Right lobe of liver (tissue), 6 donors: ENCODE results near the gene VDAC1. TPM values are rescaled to one million over a fixed set of nuclear protein-coding genes. Genes with fewer than 3 reads are reported as not detected.

Experiments
- ATAC-seq, 4 donors: fragments of 200-7000 bp; cut with Tn5 transposase; one replicate each; pipeline ENCODE4 v1.9.1; 2020; ENCODE audit warnings: mild to moderate bottlenecking in 4 of 4, moderate library complexity in 4 of 4
- DNase-seq, 3 donors: peaks; one replicate each; pipeline ENCODE4 v3.0.0-alpha.2; 2020
- H3K27ac ChIP-seq, 3 donors: fragments of 200-600 bp; one replicate each; pipeline ENCODE4 v1.8.0; 2022
- H3K27me3 ChIP-seq, 2 donors: fragments of 200-600 bp; one replicate each; pipeline ENCODE4 v1.8.0; 2022
- H3K36me3 ChIP-seq, 4 donors: fragments of 200-600 bp; sonication (generic) in 1 of 4; one replicate each; pipeline versions ENCODE4 v1.5.1 to v1.8.0; 2017 to 2022; ENCODE audit warnings: control low read depth in 1 of 4
- H3K4me1 ChIP-seq, 4 donors: fragments of 200-600 bp; sonication (generic) in 1 of 4; one replicate each; pipeline versions ENCODE4 v1.5.1 to v1.8.0; 2017 to 2022; ENCODE audit warnings: control low read depth in 1 of 4
- H3K4me3 ChIP-seq, 3 donors: fragments of 200-600 bp; one replicate each; pipeline ENCODE4 v1.8.0; 2022
- H3K9me3 ChIP-seq, 4 donors: fragments of 200-600 bp; sonication (generic) in 1 of 4; one replicate each; pipeline versions ENCODE4 v1.5.1 to v1.8.0; 2017 to 2022; ENCODE audit warnings: control low read depth in 1 of 4
- POLR2A ChIP-seq: fragments of 450-650 bp; IDR thresholded peaks from one replicate; pipeline ENCODE4 v1.6.1; 2017; ENCODE audit warnings: antibody characterized with exemption, mild to moderate bottlenecking
- WGBS: methylation state at CpG from one replicate; pipeline ENCODE4 v1.1.6; 2018; ENCODE audit warnings: low coverage, low lambda C conversion rate; ENCODE audit not compliant: insufficient coverage; ENCODE audit errors: missing lambda C conversion rate; 5-methylcytosine and 5-hydroxymethylcytosine counted together
- intact Hi-C, 2 donors: fragments of 100-400 bp; cut with DNase I; formaldehyde crosslinking; loops; one replicate each; pipeline versions ENCODE4 v1.11.2 to v1.14.1; 2022
- total RNA-seq, 6 experiments: library from RNA; depleted of rRNA in 2 of 6; stranded (reverse); fragments of >200 nt in 2 of 6; fragmentation: NEBNext Ultra II Directional in 3 of 6; extraction: Animal tissue kit (Norgen Biotek cat#: 25700) in 3 of 6; gene quantifications; one replicate each; pipeline versions ENCODE4 v1.1.0 to v1.2.4, GENCODE V29; 2016 to 2023
- TF ChIP-seq, protein P1 (sequence below), 4 donors: fragments of 200-600 bp in 3 of 4; fragments of 450-650 bp in 1 of 4; IDR thresholded peaks; one replicate each; pipeline versions ENCODE4 v1.5.1 to v1.8.0; 2016 to 2022; ENCODE audit warnings: antibody characterized with exemption in 4 of 4, mild to moderate bottlenecking in 2 of 4
- donor health status: DM: no; HTN: yes; CAD: no.
- donor health status: DM: no; HTN: no; CAD: no.
- donor health status: DM: no; HTN: no; CAD: no.
- donor health status: DM: no; HTN: yes; CAD: no.
- donor health status: DM: no; HTN: yes; CAD: no.

VDAC1 gene
- total RNA-seq, 6 experiments from 2014 or later, result 101 to 209 (median 128) TPM

DNA sequence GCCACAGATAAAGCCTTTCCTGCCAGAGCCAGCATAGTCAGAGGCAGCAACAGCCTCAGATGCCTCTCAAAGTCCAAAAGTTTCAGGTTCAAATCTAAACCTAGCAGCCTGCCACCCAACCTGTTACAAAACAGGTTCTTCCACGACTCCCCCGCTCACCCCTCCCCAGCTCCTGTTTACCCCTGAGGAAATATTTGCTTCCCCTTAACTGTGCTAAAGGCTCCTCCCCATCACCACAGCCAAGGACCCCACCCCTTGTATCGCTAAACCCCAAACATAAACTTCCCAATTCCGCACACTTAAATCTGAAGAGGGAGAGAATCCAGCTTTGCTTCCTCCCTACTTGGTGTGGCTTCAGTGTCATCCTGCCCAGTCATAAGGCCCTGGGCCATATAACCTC lies 15.4 kb upstream of the VDAC1 start:
- H3K4me3 ChIP-seq, result no peak overlapping the region
- DNase-seq, result peak in 2 of 3 donors; percentile 59 to 67
- H3K27me3 ChIP-seq, result no peaks in the 10 kb centered on the region
- peak overlapping the region in 2 of 3 donors; percentile 46 to 84 for H3K27ac ChIP-seq
- no peaks in the 10 kb centered on the region for H3K36me3 ChIP-seq
- intact Hi-C loops, result no loop called here
- no peaks in the 10 kb centered on the region for H3K9me3 ChIP-seq
- WGBS, result 22% methylated on average over 4 of the region's 4 CpGs
- TF ChIP-seq, protein P1, sequence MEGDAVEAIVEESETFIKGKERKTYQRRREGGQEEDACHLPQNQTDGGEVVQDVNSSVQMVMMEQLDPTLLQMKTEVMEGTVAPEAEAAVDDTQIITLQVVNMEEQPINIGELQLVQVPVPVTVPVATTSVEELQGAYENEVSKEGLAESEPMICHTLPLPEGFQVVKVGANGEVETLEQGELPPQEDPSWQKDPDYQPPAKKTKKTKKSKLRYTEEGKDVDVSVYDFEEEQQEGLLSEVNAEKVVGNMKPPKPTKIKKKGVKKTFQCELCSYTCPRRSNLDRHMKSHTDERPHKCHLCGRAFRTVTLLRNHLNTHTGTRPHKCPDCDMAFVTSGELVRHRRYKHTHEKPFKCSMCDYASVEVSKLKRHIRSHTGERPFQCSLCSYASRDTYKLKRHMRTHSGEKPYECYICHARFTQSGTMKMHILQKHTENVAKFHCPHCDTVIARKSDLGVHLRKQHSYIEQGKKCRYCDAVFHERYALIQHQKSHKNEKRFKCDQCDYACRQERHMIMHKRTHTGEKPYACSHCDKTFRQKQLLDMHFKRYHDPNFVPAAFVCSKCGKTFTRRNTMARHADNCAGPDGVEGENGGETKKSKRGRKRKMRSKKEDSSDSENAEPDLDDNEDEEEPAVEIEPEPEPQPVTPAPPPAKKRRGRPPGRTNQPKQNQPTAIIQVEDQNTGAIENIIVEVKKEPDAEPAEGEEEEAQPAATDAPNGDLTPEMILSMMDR (IDR thresholded peaks at IDR 0.05), result no peak
- no peak for TF ChIP-seq POLR2A
- ATAC-seq, result peak; percentile 32 to 58 (median 51)
- peaks cover 0 to 44% (median 15%) of the 10 kb centered on the region in 4 donors for H3K4me1 ChIP-seq

DNA sequence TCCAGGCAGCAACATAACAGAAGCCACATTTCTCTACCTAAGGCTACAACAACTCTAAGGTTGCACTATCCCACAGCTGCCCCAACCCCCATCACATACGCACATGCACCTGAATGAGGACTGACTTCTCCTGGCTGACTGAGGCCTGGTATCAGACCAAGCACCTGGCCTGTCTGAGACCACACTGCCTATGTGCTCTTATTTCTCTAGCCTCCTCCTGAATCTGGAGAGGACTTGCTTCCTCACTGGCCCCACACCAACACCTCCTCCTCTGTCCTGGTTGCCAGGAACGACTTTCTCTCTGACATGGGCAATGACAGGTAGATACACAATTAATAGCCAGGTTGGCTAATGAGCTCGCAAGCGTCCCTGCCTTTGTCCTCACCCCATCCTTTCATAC lies 14.9 kb upstream of the VDAC1 start:
- WGBS, result 18% methylated on average over 4 of the region's 4 CpGs
- Histone ChIP-seq H3K9me3 (no peaks in the 10 kb centered on the region), H3K27ac (peak overlapping the region in 2 of 3 donors; percentile 46 to 84), H3K4me3 (no peak overlapping the region), H3K4me1 (peaks cover 0 to 44% (median 15%) of the 10 kb centered on the region in 4 donors), H3K27me3 (no peaks in the 10 kb centered on the region), H3K36me3 (no peaks in the 10 kb centered on the region)
- intact Hi-C loops, result no loop called here
- DNase-seq, result no peak
- TF ChIP-seq POLR2A, result no peak
- TF ChIP-seq, protein P1 (IDR thresholded peaks at IDR 0.05), result no peak
- ATAC-seq, result peak; percentile 2 to 24 (median 16)

DNA sequence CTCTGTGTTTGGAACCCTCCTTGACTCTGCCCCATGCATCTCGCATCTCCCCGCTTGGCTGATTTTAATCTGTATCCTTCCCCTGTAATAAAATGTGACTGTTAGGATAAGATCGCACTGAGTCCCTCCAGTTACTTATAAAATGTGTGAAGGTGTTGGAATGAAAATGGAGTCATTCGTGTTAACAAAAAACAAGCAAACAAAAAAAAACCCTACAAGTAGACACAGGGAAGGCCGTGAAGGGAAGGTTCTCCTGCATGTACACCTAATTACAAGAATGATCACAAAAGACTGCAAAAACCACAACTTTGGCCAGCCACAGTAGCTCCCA lies 14.2 kb upstream of the VDAC1 start:
- no peak overlapping the region for H3K4me3 ChIP-seq
- no peaks in the 10 kb centered on the region for H3K9me3 ChIP-seq

DNA sequence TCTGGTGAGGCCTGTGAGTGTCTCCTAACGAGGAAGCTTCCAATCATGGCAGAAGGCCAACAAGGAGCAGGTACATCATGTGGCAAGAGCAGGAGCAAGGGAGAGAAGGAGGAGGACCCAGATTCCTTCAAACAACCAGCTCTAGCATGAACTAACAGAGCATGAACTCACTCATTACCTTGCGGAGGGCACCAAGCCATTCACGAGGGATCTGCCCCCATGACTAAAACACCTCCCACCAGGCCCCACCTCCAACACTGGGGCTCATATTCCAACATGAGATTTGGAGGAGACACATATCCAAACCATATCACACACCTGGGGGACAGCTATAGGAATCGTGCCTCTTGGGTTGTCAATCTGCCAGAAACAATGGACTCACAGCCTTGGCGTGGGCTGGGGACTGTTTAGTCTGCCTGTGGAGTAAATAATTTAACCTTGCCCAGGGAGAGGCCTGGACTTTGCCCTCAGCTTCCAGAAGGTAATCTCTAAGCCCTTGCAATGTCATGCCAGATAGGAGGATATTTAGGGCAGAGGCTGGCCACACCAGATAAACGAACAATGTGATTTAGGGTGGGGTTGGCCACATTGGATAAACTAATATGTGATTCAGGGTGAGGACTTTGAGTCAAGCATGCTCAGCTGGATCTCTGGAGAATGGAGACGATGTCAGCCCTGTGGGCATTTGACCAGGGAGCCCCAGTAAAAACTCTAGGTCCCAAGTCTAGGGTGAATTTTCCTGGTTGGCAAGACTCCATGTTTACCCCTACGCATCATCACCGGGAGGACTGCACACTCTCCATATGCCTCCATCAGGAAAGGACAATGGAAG lies 13.6 kb upstream of the VDAC1 start:
- no peak overlapping the region for H3K4me3 ChIP-seq
- no peaks in the 10 kb centered on the region for H3K9me3 ChIP-seq
- intact Hi-C loops, result no loop called here
- H3K27ac ChIP-seq, result peak overlapping the region; percentile 31 to 84 (median 73)
- TF ChIP-seq, protein P1 (IDR thresholded peaks at IDR 0.05), result no peak
- no peak for TF ChIP-seq POLR2A
- peaks cover 0 to 44% (median 15%) of the 10 kb centered on the region in 4 donors for H3K4me1 ChIP-seq
- ATAC-seq (peak; percentile 75 to 93 (median 88)), DNase-seq (peak; percentile 69 to 91 (median 79))
- H3K27me3 ChIP-seq, result no peaks in the 10 kb centered on the region
- WGBS, result 18% methylated on average over 8 of the region's 9 CpGs
- H3K36me3 ChIP-seq, result no peaks in the 10 kb centered on the region

More for the DNA sequence above, 14.2 kb upstream of the VDAC1 start:
- H3K36me3 ChIP-seq, result no peaks in the 10 kb centered on the region
- DNase-seq (no peak), ATAC-seq (no peak)
- TF ChIP-seq POLR2A, result no peak
- TF ChIP-seq, protein P1 (IDR thresholded peaks at IDR 0.05), result no peak
- WGBS, result 84% methylated on average over 5 of the region's 5 CpGs
- peaks cover 0 to 44% (median 15%) of the 10 kb centered on the region in 4 donors for H3K4me1 ChIP-seq
- intact Hi-C loops, result no loop called here
- H3K27ac ChIP-seq, result peak overlapping the region; percentile 17 to 84 (median 46)
- H3K27me3 ChIP-seq, result no peaks in the 10 kb centered on the region
